HG02759 (cell line): Measurements from ENCODE around the gene PPARG.

ENCODE experiments used
- ATAC-seq: cut with Tn5 transposase; IDR thresholded peaks from one replicate; pipeline ENCODE4 v1.9.1; 2021; ENCODE audit warnings: mild to moderate bottlenecking, moderate library complexity; ENCODE audit not compliant: unreplicated experiment

Gene PPARG

DNA sequence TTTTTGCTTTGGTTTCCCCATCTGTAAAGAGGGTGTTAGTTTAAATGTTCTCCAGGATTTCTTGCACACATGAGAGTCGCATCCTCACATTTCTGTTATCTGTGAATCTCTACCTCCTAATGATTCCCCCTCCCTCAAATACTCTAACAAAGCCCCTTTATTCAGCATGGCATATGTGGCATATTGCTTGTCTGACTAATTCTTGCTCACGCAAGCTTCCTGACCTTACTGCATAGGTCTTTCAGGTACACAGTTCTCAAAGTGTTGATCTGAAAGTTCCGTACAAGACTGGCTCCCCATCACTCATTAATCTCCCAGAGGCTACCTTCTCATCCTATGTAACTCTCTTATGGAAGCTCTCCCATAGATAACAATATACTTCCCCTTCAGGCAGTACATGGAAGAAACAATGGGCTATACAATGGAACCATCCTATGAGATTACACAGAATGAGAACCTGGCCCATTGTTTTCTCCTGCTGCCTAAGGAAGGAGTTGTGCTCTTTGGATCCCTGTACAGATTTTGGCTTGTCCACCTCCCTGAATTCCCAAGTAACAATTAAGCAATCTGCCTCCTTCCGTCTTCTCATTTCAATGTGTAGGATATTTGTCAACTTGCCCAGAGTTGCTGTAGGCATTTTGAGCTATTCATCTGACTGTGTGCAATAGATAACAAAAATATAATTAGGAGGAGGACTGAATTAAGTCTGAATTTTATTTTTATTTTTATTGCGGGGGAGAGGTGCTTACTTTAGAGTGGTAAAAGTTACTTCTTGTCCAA lies 51.0 kb downstream of the PPARG start:
- ATAC-seq: no peak

DNA sequence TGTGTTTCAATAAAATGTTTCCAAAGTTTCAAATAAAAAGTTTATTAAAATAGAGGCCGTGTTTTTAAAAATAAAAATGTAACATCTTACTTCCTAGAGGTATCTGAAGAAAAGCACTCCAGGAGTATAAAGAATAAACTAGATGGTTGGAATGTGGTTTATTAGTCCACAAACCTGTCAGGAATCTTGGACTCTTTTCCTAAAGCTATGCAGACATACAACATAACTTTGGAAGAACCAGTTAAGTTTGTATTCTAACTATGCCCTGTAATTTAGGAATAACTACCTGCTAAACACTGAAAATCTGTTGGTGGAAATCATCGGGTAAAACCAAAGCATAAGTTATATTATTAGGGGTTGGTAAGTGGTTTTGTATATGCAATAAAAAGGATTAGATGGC lies 51.6 kb downstream of the PPARG start:
- ATAC-seq: no peak

DNA sequence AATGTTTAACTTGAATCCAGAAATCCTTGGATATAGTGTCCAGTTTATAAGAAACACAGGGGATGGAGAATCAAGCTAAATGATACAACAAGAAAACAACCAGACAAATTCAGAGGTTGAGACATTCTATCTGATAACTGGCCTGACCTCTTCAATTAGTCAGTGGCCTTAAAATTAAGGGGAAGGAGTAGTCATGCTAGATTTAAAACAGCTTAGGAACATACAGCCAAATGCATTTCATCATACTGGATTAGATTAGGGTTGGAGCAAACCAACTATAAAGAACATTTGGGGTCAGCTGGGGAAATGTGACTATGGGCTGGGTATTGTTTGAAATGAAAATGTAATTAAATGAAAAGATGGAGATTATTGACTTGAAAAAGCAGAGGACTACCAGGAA lies 53.3 kb downstream of the PPARG start:
- no peak for ATAC-seq

DNA sequence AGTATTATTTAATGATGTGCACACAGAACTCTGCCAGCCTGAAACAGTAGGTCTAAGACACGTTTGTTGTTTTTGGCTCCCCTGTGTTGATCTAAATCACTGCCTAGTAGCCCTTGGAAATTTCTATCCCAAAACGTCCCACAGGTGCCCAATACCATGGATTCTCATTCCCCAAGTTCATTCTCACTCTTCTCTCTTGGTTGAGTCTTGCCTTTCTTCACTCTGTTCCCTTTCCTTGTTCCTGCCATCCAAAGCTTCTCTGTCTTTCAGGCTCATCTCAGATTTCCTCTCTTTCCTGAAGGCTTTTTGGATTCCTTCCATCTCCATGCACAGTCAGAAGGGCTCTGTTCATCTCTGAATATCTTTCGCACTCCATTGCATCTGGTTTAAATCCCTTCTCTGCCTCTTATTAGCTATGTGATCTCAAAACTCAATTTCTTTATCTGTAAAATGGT lies 54.2 kb downstream of the PPARG start:
- no peak for ATAC-seq

DNA sequence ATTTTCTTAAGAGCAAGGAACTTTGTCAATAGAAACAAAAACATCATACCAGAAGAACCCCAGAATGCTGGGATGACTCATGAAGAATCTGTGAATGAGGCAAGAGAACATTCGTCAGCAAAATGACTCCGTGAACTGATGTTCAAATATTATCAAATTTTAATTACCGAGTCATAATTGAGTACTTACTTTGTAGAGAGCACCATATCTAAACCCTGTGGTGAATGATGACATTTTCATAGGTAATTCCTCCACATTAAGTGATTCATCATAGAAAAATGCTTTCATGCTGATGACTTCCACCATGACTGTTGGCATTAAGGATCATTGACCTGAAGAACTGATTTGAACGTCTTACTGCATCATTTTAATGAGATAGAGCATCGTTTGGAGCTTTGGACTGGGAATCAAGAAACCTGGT lies 56.3 kb downstream of the PPARG start:
- ATAC-seq: no peak

DNA sequence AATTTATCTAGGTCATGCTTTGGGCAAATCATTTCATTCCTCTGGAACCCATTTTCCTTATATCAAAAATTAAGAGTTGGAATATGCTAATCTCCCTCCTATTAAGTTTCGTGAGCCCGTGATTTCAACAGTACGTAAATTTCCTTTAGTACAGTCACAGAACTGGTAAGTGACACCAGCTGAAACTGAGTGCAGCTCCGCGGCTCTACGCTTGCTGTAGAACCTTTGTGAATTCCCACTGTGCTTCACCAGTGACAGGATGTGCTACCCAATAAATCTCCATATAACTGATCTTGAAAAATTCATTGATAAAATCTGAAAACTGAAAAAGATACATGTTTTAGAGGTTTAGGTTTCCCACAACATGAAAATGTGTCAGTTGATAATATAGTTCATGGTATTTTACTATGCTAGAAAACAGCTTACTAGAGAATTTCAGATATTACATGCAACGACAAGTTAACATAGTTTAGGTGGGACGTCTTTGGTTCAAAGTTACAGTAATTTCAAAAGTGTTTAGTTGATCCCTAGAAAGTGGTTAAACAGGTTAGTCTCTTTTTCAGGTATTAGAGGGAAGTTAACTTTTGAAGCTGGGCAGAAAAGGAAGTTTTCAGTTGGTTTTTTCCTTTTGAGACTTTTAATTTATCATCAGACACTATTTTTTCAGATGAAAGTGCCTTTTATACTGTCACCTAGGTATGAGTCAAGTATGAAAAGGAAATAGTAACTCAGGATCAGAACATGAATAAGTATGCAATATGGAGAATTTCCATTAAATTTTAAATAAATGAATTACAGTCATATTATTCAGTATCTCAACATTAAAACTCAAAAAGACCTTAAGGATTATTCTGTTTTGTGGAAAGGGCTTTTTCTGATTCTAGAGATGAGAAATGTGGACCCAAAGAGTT lies 57.0 kb downstream of the PPARG start:
- ATAC-seq: no peak

DNA sequence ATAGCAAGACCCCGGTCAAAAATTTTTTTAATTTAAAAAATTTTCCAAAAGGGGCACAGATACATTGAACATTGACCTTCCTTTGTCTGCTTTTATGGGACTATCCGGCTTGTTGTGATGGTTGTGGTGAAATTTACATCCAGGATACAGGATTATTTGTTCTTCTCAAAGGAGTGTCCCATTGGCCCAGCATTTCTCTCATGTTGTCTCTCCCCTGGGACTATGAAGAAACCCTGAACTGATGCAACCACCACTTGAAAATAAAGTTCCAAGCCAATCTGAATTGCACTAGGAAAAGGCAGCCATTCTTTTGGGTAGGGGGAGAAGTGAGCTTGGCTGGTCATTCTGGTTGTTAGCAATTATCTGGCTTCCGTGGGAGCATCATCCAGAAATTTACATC lies 58.4 kb downstream of the PPARG start:
- ATAC-seq: no peak

DNA sequence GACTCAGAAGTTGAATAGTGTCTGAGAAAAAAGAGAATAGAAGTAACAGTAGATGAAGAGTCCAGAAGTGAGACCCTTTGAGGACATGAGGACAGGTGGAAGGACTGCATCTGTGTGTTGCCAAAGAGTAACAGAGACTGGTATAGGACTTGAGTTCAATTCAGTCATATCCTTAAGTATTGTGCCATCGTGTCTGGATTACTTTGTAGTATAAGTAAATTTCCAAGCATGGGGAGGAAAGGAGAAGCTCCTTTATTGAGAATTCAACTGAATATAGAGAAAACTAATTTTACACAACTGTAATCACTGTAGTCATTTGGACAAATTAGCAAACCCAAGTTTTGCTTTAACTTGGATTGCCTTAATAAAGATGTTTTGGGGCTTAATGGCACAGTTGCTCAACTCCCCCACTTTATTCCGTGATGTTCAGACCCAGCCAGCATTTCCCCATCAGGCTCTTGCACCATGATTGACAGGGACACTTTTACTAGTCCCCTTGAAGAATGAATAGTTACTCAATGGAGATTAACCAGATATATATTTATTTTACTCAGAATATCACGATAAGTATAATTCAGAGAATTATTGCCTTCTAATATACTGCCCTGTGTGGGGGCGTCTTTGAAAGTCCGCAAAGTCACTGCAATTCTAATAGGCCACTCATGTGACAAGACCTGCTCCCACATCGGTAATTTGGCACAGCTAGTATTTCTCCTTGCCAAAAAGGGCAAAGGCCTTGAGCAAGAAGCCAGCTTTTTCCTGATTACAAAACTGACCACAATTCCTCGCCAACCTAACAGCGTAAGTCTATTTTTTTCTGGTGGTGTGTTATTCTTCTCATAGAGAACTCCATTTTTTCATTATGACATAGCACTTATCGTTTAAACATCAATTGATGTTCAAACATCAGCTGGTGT lies 61.3 kb downstream of the PPARG start:
- no peak for ATAC-seq

DNA sequence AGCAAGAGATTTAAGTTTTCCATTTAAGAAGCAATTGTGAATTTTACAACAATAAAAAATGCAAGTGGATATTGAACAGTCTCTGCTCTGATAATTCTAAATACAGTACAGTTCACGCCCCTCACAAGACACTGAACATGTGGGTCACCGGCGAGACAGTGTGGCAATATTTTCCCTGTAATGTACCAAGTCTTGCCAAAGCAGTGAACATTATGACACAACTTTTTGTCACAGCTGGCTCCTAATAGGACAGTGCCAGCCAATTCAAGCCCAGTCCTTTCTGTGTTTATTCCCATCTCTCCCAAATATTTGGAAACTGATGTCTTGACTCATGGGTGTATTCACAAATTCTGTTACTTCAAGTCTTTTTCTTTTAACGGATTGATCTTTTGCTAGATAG lies 62.3 kb downstream of the PPARG start:
- no peak for ATAC-seq

DNA sequence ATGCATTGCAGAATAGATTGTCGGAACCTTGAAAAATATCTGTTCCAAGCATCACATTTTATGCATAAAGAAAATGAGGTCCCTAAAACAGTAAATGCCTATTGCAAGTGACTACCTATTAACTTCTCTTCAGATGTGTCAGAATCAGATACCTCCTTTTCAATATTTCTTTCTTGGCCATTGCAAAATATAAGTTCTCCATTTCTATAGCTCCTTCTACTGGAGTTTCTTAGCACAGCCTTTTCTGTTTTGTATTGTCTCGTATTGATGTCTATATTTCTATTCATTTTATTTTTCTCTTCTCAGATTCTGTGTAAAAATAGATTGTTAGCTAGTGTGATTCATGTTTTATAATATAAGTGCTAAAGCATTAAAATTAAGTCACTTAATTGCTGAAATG lies 63.4 kb downstream of the PPARG start:
- no peak for ATAC-seq

DNA sequence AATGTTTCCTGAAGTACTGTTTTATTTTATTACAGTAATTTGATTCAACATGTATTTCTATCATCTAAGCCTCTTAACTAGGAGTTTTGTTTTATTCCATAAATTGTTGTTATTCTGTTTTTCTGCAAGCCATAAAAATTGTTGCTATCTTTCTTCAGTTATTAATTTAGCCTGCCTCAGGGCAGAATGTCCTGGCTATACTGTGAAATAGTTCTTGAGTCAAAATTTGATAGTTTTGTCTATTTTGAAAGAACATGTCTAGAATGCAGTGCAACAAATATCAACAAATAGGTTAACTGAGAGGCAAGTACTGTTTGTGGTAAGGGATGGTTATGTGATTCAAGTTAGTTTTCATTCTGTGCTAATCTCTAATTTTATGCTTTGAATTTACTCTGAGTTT lies 63.9 kb downstream of the PPARG start:
- no peak for ATAC-seq

DNA sequence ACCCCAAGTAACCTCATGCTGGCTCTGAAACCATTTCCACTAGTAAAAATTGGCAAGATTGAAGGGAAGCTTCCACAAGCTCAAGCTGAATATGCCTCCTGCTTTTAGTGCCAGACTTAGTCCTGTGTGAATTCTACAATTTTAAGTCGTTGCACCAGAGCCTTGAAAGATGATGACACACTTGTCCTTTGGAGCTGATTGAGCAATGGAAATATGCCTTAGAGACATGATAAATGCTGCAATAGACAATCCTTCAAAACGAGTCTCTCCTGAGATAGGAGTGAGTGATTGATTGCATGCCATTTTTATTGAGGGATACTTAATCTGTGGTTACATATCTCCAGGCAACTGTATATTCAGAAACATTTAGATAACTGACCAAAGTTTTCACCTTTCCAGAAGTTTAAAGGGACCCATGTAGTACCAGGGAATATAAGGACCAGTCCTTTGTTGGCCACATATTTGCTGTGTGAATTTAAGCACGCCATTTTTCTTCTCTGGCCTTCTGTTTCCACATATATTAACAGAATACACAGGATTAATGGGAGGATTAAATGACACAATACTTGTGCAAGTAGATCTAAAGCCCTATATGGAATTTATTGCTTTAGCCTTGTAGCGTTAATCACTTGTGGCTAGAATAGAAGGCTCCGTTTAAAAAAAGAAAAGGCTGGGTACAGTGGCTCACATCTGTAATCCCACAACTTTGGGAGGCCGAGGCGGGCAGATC lies 65.1 kb downstream of the PPARG start:
- no peak for ATAC-seq

DNA sequence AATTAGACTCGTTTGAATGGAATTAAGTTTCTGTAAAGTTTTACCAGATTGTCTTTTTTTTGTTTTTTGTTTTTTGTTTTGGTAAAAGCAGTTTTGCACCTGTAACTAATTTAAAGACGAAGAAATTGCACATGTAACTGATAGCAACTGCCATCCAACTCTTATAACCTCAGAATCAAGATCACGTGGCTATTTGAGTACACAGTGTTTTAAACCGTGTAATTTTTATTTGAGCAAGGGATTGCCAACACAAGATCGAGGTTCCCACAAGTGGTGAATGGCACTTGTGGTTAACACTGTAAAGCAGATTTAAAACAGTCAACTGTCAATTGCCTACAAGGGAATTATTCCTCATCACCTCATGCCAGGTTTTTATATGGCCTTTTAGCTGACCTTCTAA lies 67.3 kb downstream of the PPARG start:
- ATAC-seq: no peak

DNA sequence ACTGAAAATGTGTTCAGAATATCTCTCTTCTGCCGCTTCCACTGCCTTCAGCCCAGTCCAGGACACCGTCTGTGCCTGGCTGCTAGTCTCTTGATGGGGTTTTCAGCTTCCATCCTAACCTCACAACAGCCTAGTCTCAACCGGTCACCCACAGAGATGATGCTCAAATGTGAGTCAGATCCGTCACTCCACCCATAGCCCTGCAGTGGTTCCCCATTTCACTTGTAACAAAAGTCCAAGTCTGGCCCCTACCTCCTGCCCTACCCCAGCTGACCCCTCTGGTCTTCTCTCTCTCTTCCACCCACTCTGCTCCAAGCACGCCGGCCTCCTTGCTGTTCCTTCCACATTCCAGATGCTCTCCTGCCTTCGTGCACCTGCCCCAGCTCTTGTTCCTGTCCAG lies 68.1 kb downstream of the PPARG start:
- ATAC-seq: no peak

DNA sequence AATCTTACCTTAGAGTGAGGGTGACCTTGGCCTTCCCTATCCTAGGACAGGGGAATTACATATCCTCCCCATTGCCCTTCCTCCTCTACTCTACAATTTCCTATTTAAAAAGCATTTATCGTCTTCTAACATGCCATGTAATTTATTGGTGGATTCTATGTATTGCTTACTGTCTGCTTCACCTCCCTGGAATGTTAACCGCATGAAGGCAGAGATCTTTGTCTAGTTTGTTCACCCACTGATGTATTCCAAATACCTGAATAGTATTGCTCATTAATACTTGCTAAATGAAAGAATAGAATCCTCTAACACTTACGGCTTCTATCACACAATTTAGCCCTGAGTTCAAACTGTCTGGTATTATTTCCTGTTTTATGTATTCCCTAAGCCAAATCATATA lies 68.6 kb downstream of the PPARG start:
- no peak for ATAC-seq

DNA sequence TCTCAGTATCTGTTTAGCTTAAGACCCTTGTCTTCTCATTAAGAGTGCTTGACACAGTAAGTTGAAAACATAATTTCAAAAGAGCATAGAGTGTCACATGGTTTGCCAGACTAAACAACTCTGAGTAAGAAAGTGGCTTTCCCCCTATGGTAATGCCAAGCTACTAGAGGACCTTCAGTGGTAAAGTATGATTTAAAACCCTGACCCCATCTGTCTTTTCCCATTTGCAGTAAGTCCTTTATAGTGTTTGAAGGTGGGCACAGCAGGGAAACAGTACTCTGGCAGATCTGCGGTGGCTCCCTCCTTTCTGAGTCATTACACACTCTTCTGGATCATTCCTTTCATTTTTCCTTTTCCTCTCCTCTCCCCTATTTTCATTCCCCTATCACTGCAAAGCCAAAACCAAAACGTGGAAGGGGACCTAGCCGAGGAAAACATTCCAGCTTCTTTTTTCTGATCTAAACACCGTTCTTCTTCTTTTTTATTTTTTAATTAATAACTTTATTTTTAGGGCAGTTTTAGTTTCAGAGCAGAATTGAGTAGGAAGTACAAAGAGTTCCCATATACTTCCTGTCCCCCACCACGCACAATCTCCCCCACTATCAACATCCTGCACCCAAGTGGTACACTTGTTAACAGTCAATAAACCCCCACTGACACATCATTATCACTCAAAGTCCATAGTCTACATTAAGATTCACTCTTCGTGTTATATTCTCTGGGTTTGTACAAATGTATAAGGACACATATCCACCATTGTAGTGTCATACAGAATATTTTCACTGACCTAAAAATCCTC lies 74.7 kb downstream of the PPARG start:
- no peak for ATAC-seq

DNA sequence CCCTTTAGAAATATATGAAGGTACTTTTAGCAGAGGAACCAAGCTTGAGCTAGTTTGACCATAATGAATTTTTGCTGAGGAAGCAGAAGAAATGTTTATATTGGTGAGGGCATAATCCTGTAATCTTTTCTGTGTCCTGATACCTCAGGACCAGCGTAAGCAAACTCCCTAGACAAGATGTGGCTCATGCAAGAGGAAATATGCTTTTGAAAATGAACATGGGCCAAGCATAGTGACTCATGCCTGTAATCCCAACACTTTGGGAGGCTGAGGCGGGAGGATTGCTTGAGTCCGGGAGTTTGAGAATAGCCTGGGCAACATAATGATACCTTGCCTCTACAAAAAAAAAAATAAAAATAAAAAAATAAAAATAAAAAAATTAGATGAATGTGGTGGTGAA lies 78.5 kb downstream of the PPARG start:
- no peak for ATAC-seq

DNA sequence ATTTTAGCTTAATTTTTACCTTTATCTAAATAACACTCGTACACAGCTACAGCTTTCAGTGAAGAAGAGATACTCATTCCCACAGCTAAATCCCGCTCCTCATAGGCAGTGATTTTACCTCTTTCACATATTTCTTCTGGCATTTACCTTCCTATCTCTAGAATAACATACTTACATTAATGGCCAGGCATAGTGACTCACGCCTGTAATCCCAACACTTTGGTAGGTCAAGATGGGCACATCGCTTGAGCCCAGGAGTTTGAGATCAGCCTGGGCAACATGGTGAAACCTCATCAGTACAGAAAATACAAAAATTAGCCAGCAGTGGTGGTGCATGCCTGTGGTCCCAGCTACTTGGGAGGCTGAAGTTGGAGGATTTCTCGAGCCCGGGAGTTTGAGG lies 80.2 kb downstream of the PPARG start:
- no peak for ATAC-seq

DNA sequence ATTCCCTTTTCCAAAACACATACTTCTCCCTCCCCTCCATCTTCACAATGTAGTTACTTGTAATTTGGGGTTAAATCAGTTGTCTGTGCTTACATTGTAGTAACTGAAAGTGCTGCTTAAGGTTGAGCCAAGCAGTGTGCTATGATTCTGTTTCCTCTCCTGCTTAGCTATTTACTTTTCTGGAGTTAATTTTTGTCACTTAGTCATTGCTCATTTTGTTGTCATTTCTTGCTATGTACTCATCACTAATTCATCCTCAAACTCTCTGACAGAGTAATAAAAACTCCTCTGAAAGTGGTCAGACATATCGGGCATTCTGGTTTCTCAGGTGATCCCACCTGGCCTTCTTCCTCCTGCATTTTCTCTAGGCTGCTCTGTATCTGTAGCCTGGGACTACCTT lies 80.7 kb downstream of the PPARG start:
- no peak for ATAC-seq

DNA sequence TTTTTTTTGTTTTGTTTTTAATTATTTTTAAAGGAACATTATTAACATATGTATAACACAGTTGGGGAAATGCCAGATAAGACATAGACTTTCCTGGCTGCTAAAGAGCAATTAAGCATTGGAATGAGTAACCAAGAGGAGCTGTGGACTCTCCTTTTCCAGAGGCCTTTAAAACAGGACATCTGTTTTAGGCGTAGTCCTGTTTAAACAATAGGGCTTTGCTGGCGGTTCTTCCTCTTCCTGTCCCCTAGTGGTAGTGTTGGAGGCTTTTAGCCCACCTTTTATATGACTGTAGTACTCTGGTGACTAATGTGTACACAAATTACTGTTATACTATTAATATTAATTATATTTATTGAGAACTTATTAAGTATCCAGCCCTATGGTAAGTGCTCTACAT lies 81.9 kb downstream of the PPARG start:
- ATAC-seq: no peak
